HG03108 (cell line): ENCODE data around the gene RGS18.
"Not testable (repeated sequence)": the region's sequence is repeated elsewhere in the genome, so short reads cannot be mapped to it uniquely, and the experiment has no call there.

Experiments
- ATAC-seq: cut with Tn5 transposase; IDR thresholded peaks from one replicate; pipeline ENCODE4 v1.9.1; 2021; ENCODE audit warnings: moderate library complexity; ENCODE audit not compliant: unreplicated experiment

Gene RGS18

GRCh38 chr1:192165002-192165401, 6.7 kb downstream of the RGS18 start:
- ATAC-seq: not testable (repeated sequence)

- no peak for ATAC-seq
Observed at GRCh38 chr1:192167011-192167410, 8.7 kb downstream of the RGS18 start.

GRCh38 chr1:192167911-192168700, 9.8 kb downstream of the RGS18 start:
- ATAC-seq: no peak

GRCh38 chr1:192168964-192169363, 10.7 kb downstream of the RGS18 start:
- no peak for ATAC-seq

- no peak for ATAC-seq
Observed at GRCh38 chr1:192170196-192170984, 12.1 kb downstream of the RGS18 start.

- no peak for ATAC-seq
Observed at GRCh38 chr1:192171123-192171522, 12.9 kb downstream of the RGS18 start.

GRCh38 chr1:192175971-192176370, 17.7 kb downstream of the RGS18 start:
- no peak for ATAC-seq

- ATAC-seq: no peak
Observed at GRCh38 chr1:192183788-192184187, 25.5 kb downstream of the RGS18 start.

- ATAC-seq: no peak
Observed at GRCh38 chr1:192186197-192186596, 27.9 kb downstream of the RGS18 start.

GRCh38 chr1:192190066-192190465, 31.8 kb downstream of the RGS18 start:
- no peak for ATAC-seq

- ATAC-seq: no peak
Observed at GRCh38 chr1:192201303-192201702, 43.0 kb downstream of the RGS18 start.

- no peak for ATAC-seq
Observed at GRCh38 chr1:192224396-192224795, 66.1 kb downstream of the RGS18 start.

GRCh38 chr1:192224846-192225245, 66.6 kb downstream of the RGS18 start:
- no peak for ATAC-seq

- no peak for ATAC-seq
Observed at GRCh38 chr1:192225266-192225665, 67.0 kb downstream of the RGS18 start.

GRCh38 chr1:192225703-192226102, 67.4 kb downstream of the RGS18 start:
- no peak for ATAC-seq

- no peak for ATAC-seq
Observed at GRCh38 chr1:192227330-192227729, 69.1 kb downstream of the RGS18 start.

- ATAC-seq: not testable (repeated sequence)
Observed at GRCh38 chr1:192227980-192228379, 69.7 kb downstream of the RGS18 start.

GRCh38 chr1:192232817-192233417, 74.7 kb downstream of the RGS18 start:
- ATAC-seq: no peak

GRCh38 chr1:192235127-192235526, 76.9 kb downstream of the RGS18 start:
- ATAC-seq: no peak
